ENCODE data around the gene LRBA. TPM values are rescaled to one million over a fixed set of nuclear protein-coding genes. Genes with fewer than 3 reads are reported as not detected.

LRBA gene
- total RNA-seq, 2 donors from 2014 or later = 30.9 to 33.7 TPM

DNA sequence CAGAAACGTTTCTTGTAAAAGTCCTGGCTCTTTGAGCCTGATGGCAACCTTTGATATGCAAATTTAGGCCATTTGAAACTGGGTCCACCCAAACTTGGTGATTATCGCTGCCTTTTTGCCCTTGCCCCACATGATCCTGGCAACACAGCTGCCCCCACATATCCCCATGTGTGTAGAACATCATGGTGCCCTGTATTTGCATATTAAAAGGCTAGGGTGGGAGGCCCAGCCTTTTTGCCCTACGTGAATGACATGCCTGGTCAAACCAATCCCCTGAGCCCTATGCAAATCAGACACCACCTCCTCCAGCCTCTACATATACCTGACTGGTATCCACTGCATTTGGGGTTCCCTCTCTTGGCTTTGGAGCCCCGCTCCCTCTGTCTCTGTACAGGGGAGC, 230.8 kb downstream of the LRBA start:
- no peak for TF ChIP-seq CTCF (IDR thresholded peaks at IDR 0.05)
- Histone ChIP-seq H3K27me3 (replicated peaks; ENCODE audit: insufficient read depth) (no peaks in the 10 kb centered on the region), H3K9me3 (no peaks in the 10 kb centered on the region), H3K4me3 (no peak overlapping the region), H3K4me1 (ENCODE audit: control insufficient read depth in 1 of 2, low read depth in 2 of 2) (peaks cover 3 to 7% of the 10 kb centered on the region in 2 donors), H3K27ac (no peak overlapping the region), H3K36me3 (no peaks in the 10 kb centered on the region)
- DNase-seq (ENCODE audit: low spot score) (no peak), ATAC-seq (ENCODE audit: insufficient number of reproducible peaks, low FRiP score, low read depth) (no peak)

- no peaks in the 10 kb centered on the region for H3K36me3 ChIP-seq
- no peaks in the 10 kb centered on the region for H3K9me3 ChIP-seq
- peak overlapping the region; percentile 22 for H3K4me3 ChIP-seq
- TF ChIP-seq CTCF (IDR thresholded peaks at IDR 0.05) = no peak
- DNase-seq (ENCODE audit: low spot score) = no peak
- H3K4me1 ChIP-seq (ENCODE audit: control insufficient read depth in 1 of 2, low read depth in 2 of 2) = peaks cover 3 to 7% of the 10 kb centered on the region in 2 donors
- no peaks in the 10 kb centered on the region for H3K27me3 ChIP-seq (replicated peaks; ENCODE audit: insufficient read depth)
- H3K27ac ChIP-seq = peak overlapping the region; percentile 17 to 53
- no peak for ATAC-seq (ENCODE audit: insufficient number of reproducible peaks, low FRiP score, low read depth)
These were observed 232.2 kb downstream of the LRBA start for GRCh38 chr4:150782921-150783320.

- Histone ChIP-seq H3K4me1 (ENCODE audit: control insufficient read depth in 1 of 2, low read depth in 2 of 2) (peaks cover 3 to 7% of the 10 kb centered on the region in 2 donors), H3K4me3 (peak overlapping the region; percentile 22), H3K27me3 (replicated peaks; ENCODE audit: insufficient read depth) (no peaks in the 10 kb centered on the region), H3K36me3 (no peaks in the 10 kb centered on the region), H3K9me3 (no peaks in the 10 kb centered on the region), H3K27ac (peak overlapping the region; percentile 17 to 53)
- TF ChIP-seq CTCF (IDR thresholded peaks at IDR 0.05) = no peak
- ATAC-seq (ENCODE audit: insufficient number of reproducible peaks, low FRiP score, low read depth) = peak; percentile 65
- no peak for DNase-seq (ENCODE audit: low spot score)
These were observed 232.8 kb downstream of the LRBA start for GRCh38 chr4:150782311-150782710.

DNA sequence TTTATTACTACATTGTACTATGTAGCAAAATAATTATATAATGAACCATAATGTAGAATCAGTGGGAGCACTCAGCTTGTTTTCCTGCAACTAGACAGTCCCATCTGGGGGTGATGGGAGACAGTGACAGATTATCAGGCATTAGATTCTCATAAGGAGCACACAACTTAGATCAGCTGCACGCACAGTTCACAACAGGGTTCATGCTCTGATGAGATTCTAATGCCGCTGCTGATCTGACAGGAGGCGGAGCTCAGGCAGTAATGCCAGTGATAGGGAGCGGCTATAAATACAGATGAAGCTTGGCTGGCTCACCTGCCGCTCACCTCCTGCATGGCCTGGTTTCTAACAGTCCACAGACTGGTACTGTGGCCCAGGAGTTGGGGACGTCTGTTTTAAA, 233.9 kb downstream of the LRBA start:
- peaks cover 3 to 7% of the 10 kb centered on the region in 2 donors for H3K4me1 ChIP-seq (ENCODE audit: control insufficient read depth in 1 of 2, low read depth in 2 of 2)
- ATAC-seq (ENCODE audit: insufficient number of reproducible peaks, low FRiP score, low read depth) = no peak
- no peak overlapping the region for H3K27ac ChIP-seq
- DNase-seq (ENCODE audit: low spot score) = no peak
- H3K36me3 ChIP-seq = no peaks in the 10 kb centered on the region
- no peak overlapping the region for H3K4me3 ChIP-seq
- H3K9me3 ChIP-seq = no peaks in the 10 kb centered on the region
- no peaks in the 10 kb centered on the region for H3K27me3 ChIP-seq (replicated peaks; ENCODE audit: insufficient read depth)
- TF ChIP-seq CTCF (IDR thresholded peaks at IDR 0.05) = no peak

DNA sequence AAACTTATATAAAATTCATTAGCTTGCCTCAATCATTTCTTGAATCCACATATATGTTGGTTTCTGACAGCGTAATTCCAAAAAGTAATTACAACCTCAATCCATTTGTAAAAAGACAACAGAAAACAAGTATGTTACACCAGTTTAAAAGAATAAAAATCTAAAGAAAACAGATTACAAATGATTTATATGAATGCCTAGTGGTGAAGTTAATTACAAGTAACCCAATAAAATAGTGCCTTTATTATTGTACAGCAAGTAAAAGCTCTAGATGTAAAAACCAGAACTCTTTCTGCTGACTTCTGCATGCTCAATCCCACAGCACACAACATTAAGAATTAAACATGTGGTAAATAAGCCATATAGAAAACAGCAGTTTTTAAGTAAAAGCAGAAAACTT, 235.4 kb downstream of the LRBA start:
- no peak for ATAC-seq (ENCODE audit: insufficient number of reproducible peaks, low FRiP score, low read depth)
- no peak for TF ChIP-seq CTCF (IDR thresholded peaks at IDR 0.05)

More for the DNA sequence above, 235.4 kb downstream of the LRBA start:
- no peaks in the 10 kb centered on the region for H3K36me3 ChIP-seq
- H3K9me3 ChIP-seq = no peaks in the 10 kb centered on the region
- no peak overlapping the region for H3K27ac ChIP-seq
- no peaks in the 10 kb centered on the region for H3K27me3 ChIP-seq (replicated peaks; ENCODE audit: insufficient read depth)
- no peak for DNase-seq (ENCODE audit: low spot score)
- peaks cover 3 to 7% of the 10 kb centered on the region in 2 donors for H3K4me1 ChIP-seq (ENCODE audit: control insufficient read depth in 1 of 2, low read depth in 2 of 2)
- no peak overlapping the region for H3K4me3 ChIP-seq

All from thoracic aorta (tissue), 2 donors.